ENCODE results near the gene PTPRR. TPM values are rescaled to one million over a fixed set of nuclear protein-coding genes. Genes with fewer than 3 reads are reported as not detected.

Gene PTPRR
- total RNA-seq, 1 experiment from 2014 or later: 0.59 TPM

GRCh38 chr12:70719071-70719470, 201.5 kb downstream of the PTPRR start:
- DNase-seq: no peak
- Histone ChIP-seq H3K27me3 (ENCODE audit: control insufficient read depth, insufficient read depth, low read length) (no peaks in the 10 kb centered on the region), H3K36me3 (replicated peaks; ENCODE audit: control insufficient read depth, insufficient read depth, low read length) (no peaks in the 10 kb centered on the region), H3K4me3 (ENCODE audit: insufficient read depth, low read depth, low read length) (no peak overlapping the region)

- Histone ChIP-seq H3K36me3 (replicated peaks; ENCODE audit: control insufficient read depth, insufficient read depth, low read length) (no peaks in the 10 kb centered on the region), H3K4me3 (ENCODE audit: insufficient read depth, low read depth, low read length) (no peak overlapping the region), H3K27me3 (ENCODE audit: control insufficient read depth, insufficient read depth, low read length) (no peaks in the 10 kb centered on the region)
- DNase-seq: no peak
Observed at GRCh38 chr12:70711831-70712230, 208.7 kb downstream of the PTPRR start.

GRCh38 chr12:70709022-70709421, 211.5 kb downstream of the PTPRR start:
- no peaks in the 10 kb centered on the region for H3K27me3 ChIP-seq (ENCODE audit: control insufficient read depth, insufficient read depth, low read length)
- H3K36me3 ChIP-seq (replicated peaks; ENCODE audit: control insufficient read depth, insufficient read depth, low read length): no peaks in the 10 kb centered on the region
- no peak for DNase-seq
- H3K4me3 ChIP-seq (ENCODE audit: insufficient read depth, low read depth, low read length): no peak overlapping the region

- H3K4me3 ChIP-seq (ENCODE audit: insufficient read depth, low read depth, low read length): no peak overlapping the region
- DNase-seq: no peak
- no peaks in the 10 kb centered on the region for H3K36me3 ChIP-seq (replicated peaks; ENCODE audit: control insufficient read depth, insufficient read depth, low read length)
- no peaks in the 10 kb centered on the region for H3K27me3 ChIP-seq (ENCODE audit: control insufficient read depth, insufficient read depth, low read length)
Observed at GRCh38 chr12:70706611-70707010, 213.9 kb downstream of the PTPRR start.

- DNase-seq: no peak
- Histone ChIP-seq H3K27me3 (ENCODE audit: control insufficient read depth, insufficient read depth, low read length) (no peaks in the 10 kb centered on the region), H3K36me3 (replicated peaks; ENCODE audit: control insufficient read depth, insufficient read depth, low read length) (no peaks in the 10 kb centered on the region), H3K4me3 (ENCODE audit: insufficient read depth, low read depth, low read length) (no peak overlapping the region)
Observed at GRCh38 chr12:70698345-70698744, 222.2 kb downstream of the PTPRR start.

- no peaks in the 10 kb centered on the region for H3K36me3 ChIP-seq (replicated peaks; ENCODE audit: control insufficient read depth, insufficient read depth, low read length)
- H3K4me3 ChIP-seq (ENCODE audit: insufficient read depth, low read depth, low read length): no peak overlapping the region
- no peak for DNase-seq
- H3K27me3 ChIP-seq (ENCODE audit: control insufficient read depth, insufficient read depth, low read length): no peaks in the 10 kb centered on the region
Observed at GRCh38 chr12:70695361-70696023, 225.0 kb downstream of the PTPRR start.

GRCh38 chr12:70692681-70693288, 227.8 kb downstream of the PTPRR start:
- Histone ChIP-seq H3K27me3 (ENCODE audit: control insufficient read depth, insufficient read depth, low read length) (no peaks in the 10 kb centered on the region), H3K4me3 (ENCODE audit: insufficient read depth, low read depth, low read length) (no peak overlapping the region), H3K36me3 (replicated peaks; ENCODE audit: control insufficient read depth, insufficient read depth, low read length) (no peaks in the 10 kb centered on the region)
- peak; percentile 18 for DNase-seq

GRCh38 chr12:70691018-70691672, 229.4 kb downstream of the PTPRR start:
- Histone ChIP-seq H3K4me3 (ENCODE audit: insufficient read depth, low read depth, low read length) (no peak overlapping the region), H3K36me3 (replicated peaks; ENCODE audit: control insufficient read depth, insufficient read depth, low read length) (no peaks in the 10 kb centered on the region), H3K27me3 (ENCODE audit: control insufficient read depth, insufficient read depth, low read length) (no peaks in the 10 kb centered on the region)
- no peak for DNase-seq

- no peak for DNase-seq
- Histone ChIP-seq H3K36me3 (replicated peaks; ENCODE audit: control insufficient read depth, insufficient read depth, low read length) (no peaks in the 10 kb centered on the region), H3K27me3 (ENCODE audit: control insufficient read depth, insufficient read depth, low read length) (no peaks in the 10 kb centered on the region), H3K4me3 (ENCODE audit: insufficient read depth, low read depth, low read length) (no peak overlapping the region)
Observed at GRCh38 chr12:70686907-70687306, 233.6 kb downstream of the PTPRR start.

- no peak for DNase-seq
- Histone ChIP-seq H3K27me3 (ENCODE audit: control insufficient read depth, insufficient read depth, low read length) (no peaks in the 10 kb centered on the region), H3K4me3 (ENCODE audit: insufficient read depth, low read depth, low read length) (no peak overlapping the region), H3K36me3 (replicated peaks; ENCODE audit: control insufficient read depth, insufficient read depth, low read length) (no peaks in the 10 kb centered on the region)
Observed at GRCh38 chr12:70686299-70686698, 234.2 kb downstream of the PTPRR start.

- Histone ChIP-seq H3K4me3 (ENCODE audit: insufficient read depth, low read depth, low read length) (no peak overlapping the region), H3K36me3 (replicated peaks; ENCODE audit: control insufficient read depth, insufficient read depth, low read length) (no peaks in the 10 kb centered on the region), H3K27me3 (ENCODE audit: control insufficient read depth, insufficient read depth, low read length) (no peaks in the 10 kb centered on the region)
- DNase-seq: no peak
Observed at GRCh38 chr12:70683976-70684375, 236.6 kb downstream of the PTPRR start.

- H3K27me3 ChIP-seq (ENCODE audit: control insufficient read depth, insufficient read depth, low read length): no peaks in the 10 kb centered on the region
- no peak overlapping the region for H3K4me3 ChIP-seq (ENCODE audit: insufficient read depth, low read depth, low read length)
- H3K36me3 ChIP-seq (replicated peaks; ENCODE audit: control insufficient read depth, insufficient read depth, low read length): no peaks in the 10 kb centered on the region
- DNase-seq: no peak
Observed at GRCh38 chr12:70671698-70672097, 248.8 kb downstream of the PTPRR start.

GRCh38 chr12:70670948-70671347, 249.6 kb downstream of the PTPRR start:
- Histone ChIP-seq H3K27me3 (ENCODE audit: control insufficient read depth, insufficient read depth, low read length) (no peaks in the 10 kb centered on the region), H3K4me3 (ENCODE audit: insufficient read depth, low read depth, low read length) (no peak overlapping the region), H3K36me3 (replicated peaks; ENCODE audit: control insufficient read depth, insufficient read depth, low read length) (no peaks in the 10 kb centered on the region)
- DNase-seq: no peak

- no peak for DNase-seq
- no peaks in the 10 kb centered on the region for H3K27me3 ChIP-seq (ENCODE audit: control insufficient read depth, insufficient read depth, low read length)
- H3K4me3 ChIP-seq (ENCODE audit: insufficient read depth, low read depth, low read length): no peak overlapping the region
Observed at GRCh38 chr12:70667253-70667652, 253.3 kb downstream of the PTPRR start.

GRCh38 chr12:70666364-70666763, 254.2 kb downstream of the PTPRR start:
- Histone ChIP-seq H3K36me3 (replicated peaks; ENCODE audit: control insufficient read depth, insufficient read depth, low read length) (no peaks in the 10 kb centered on the region), H3K4me3 (ENCODE audit: insufficient read depth, low read depth, low read length) (no peak overlapping the region)
- no peak for DNase-seq

More at GRCh38 chr12:70667253-70667652, 253.3 kb downstream of the PTPRR start:
- H3K36me3 ChIP-seq (replicated peaks; ENCODE audit: control insufficient read depth, insufficient read depth, low read length): no peaks in the 10 kb centered on the region

More at GRCh38 chr12:70666364-70666763, 254.2 kb downstream of the PTPRR start:
- H3K27me3 ChIP-seq (ENCODE audit: control insufficient read depth, insufficient read depth, low read length): no peaks in the 10 kb centered on the region

All from H7 (cell line).